Measurements from ENCODE around the gene KREMEN1. TPM values are rescaled to one million over a fixed set of nuclear protein-coding genes. Genes with fewer than 3 reads are reported as not detected.

The KREMEN1 gene
- total RNA-seq, 4 donors from 2014 or later, result 7.6 to 15.9 (median 8.9) TPM

DNA sequence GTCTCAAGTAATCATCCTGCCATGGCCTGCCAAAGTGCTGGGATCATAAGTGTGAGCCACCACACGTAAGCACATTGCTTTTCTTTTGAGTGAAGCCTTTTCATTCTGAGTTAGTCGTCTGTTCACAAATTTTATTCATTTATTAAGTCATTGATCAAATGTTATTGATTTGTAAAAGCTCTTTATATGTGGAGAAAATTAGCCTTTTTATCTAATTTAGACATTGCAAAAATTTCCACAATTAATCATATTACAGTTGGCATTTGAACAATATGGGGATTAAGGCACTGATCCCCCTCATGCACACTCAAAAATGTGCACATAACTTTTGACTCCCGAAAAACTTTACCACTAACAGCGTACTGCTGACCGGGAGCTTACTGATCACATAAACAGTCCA lies 125.4 kb downstream of the KREMEN1 start:
- TF ChIP-seq, protein P1, sequence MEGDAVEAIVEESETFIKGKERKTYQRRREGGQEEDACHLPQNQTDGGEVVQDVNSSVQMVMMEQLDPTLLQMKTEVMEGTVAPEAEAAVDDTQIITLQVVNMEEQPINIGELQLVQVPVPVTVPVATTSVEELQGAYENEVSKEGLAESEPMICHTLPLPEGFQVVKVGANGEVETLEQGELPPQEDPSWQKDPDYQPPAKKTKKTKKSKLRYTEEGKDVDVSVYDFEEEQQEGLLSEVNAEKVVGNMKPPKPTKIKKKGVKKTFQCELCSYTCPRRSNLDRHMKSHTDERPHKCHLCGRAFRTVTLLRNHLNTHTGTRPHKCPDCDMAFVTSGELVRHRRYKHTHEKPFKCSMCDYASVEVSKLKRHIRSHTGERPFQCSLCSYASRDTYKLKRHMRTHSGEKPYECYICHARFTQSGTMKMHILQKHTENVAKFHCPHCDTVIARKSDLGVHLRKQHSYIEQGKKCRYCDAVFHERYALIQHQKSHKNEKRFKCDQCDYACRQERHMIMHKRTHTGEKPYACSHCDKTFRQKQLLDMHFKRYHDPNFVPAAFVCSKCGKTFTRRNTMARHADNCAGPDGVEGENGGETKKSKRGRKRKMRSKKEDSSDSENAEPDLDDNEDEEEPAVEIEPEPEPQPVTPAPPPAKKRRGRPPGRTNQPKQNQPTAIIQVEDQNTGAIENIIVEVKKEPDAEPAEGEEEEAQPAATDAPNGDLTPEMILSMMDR (IDR thresholded peaks at IDR 0.05; ENCODE audit: low read depth), result no peak

DNA sequence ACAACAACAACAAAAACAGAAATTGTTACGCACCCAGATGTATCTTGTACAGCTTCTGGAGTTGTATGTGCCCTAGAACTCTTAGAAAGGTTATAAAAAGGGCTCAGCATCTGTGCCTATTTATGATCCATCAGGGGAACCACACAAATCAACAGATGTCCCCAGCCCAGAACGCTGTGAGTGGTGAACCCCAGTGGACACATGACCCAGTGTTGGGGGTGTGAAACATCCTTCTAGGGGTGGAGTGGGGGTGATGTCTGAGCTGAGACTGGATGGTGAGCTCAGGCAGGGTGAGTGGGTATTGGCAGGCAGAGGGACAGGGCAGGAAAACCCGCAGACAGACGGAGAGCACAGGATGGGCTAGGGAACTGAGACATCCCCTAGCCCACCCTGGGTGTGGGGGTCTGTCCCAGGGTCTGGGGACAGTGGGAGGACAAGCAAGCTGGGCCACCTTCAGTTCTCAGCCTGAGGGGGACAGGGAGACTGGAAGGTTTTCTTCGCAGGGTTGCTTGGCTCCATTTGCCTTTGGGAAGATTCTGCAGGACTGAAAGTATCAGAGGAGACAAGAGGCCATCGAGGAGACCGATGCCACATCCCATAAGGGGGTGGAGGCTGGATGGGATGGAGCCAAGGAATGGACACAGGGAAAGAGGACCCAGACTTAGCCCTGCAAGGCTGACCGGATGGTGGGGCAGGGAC lies 127.0 kb downstream of the KREMEN1 start:
- TF ChIP-seq, protein P1 (IDR thresholded peaks at IDR 0.05; ENCODE audit: low read depth), result no peak

DNA sequence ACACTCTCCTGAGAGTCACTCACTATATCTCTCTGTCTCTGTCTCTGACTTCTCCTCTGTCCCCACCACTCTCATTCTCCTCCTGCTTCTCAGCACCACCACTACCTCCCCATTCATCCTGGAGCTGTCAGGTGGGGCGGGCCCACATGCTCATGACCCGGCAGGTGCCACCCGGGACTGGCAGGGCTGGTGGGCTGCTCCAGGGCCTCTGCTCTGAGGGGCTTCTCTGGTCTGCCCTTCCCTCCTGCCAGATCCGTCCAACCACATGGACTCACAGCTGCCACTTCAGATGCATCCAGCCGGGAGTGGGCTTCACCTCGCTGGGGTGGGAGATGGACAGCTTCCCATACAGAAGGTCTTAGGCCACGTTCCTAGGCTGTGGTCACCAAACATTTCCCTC lies 128.1 kb downstream of the KREMEN1 start:
- TF ChIP-seq, protein P1 (IDR thresholded peaks at IDR 0.05; ENCODE audit: low read depth), result no peak

DNA sequence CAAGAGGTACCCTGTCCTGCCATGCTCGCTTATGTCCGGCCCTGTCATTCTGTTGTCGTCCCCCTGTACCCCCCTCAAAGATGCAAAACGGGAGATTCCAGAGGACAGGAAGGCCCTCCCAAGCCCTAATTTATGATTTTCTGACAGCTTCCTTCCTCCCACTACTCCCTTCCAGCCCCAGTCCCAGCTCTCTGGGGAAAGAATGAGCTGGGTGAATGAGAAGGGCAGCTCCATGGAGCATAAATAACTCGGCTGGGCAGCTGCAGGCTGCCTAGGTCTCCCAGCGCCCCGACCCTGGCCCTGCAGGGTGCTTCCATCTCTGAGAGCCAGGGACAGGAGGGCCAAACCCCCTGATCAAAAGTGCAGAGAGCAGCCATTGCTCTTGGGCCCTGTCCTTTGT lies 128.9 kb downstream of the KREMEN1 start:
- TF ChIP-seq, protein P1 (IDR thresholded peaks at IDR 0.05; ENCODE audit: low read depth), result no peak

DNA sequence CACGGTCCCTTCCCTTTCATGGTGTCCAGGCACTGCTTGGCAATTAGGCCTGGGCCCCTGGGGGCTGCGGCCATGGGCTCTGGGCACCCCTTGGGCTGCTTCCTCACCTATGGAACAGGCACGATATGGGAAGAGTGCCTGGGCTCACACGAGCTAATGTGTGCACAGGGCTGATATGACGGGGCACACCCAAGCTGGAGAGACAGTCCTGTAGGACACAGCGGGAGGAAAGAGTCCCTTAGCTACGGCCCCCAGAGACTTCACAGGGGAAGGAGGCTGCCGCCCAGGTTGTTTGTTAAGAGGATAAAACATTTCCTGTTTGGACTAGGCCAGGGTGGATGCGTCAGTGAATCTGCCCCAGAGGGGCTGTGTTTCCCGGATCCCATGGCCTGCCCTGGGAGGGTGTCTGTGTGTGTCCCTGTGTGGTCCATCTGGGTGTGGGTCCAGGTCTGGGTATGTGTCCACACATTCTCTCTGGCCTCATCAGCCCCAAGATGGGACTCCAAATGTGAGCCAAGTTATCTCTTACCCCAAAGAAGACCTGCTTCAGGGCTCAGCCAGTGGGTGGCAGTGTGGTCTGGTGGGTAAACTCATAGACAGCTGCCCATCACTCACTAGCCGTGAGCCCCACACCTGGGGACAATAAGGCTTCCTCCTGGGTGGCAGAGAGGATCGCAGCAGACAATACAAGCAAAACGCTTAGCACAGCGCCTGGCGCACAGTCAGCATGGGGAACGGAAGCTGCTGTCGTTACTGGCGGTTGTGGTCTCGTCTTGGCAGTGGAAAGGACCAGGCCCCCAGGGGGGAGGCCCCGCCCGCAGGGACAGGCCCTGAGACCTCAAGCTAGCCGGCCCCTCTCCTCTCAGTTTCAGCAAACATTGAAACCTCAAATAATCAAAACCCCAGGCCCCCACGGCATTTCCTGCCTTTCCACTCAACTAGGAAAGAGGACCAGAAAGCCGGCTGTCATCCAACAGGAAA lies 129.7 kb downstream of the KREMEN1 start:
- TF ChIP-seq, protein P1 (IDR thresholded peaks at IDR 0.05; ENCODE audit: low read depth), result no peak

DNA sequence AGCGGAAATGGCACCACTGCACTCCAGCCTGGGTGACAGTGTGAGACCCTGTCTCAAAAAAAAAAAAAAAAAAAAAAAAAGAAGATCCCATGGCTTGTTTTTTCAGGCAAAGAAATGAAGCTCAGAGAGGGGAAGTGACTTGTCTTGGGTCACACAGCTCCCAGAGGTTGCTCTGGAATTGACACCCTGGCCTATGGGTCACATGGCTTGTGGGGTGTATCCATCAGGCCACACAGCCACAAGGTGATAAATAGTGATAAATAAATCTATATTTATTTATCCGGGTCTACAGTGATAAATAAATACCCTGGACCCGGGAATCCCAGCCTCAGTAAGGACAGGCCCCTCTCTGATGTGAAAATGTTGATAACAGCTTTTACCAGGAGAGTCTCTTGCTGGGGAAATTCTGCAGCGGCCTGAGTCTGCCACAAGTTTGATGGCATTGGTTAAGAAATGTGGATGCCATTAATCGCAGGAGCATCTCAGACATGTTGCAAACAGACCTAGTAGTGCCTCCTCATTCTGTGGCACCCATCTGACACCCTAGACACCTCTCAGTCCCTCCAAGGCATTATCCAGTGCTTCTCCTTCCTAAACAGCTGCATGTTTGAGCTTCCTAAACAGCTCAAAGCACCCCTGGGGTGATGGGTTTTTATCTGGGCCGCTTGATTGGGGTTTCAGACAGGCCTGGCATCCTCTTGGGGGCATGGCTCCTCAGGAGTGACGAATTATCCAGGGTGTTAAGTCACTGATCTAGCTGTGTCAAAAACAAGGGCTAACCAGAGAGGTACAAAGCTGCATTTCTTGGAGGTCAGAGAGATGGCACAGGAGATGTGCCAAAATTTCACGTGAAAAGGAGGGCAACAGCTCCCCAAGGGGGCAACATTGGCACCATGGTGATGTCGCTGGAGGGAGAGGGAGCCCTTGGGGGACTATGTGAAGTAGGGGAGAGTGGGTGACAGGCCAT lies 130.9 kb downstream of the KREMEN1 start:
- TF ChIP-seq, protein P1 (IDR thresholded peaks at IDR 0.05; ENCODE audit: low read depth), result no peak
